Hepatocyte (in vitro differentiated cells): ENCODE results near the gene KRTDAP. TPM values are rescaled to one million over a fixed set of nuclear protein-coding genes. Genes with fewer than 3 reads are reported as not detected.
"Not testable (repeated sequence)": the region's sequence is repeated elsewhere in the genome, so short reads cannot be mapped to it uniquely, and the experiment has no call there.

ENCODE experiments used
- DNase-seq: peaks from one replicate; pipeline ENCODE4 v3.0.0-alpha.2; 2016; ENCODE audit warnings: low spot score
- H2AFZ ChIP-seq: fragments of 200-600 bp; sonication (generic); 2 replicates; pipeline ENCODE4 v1.6.0; 2016; ENCODE audit warnings: antibody characterized with exemption, mild to moderate bottlenecking
- H3K27ac ChIP-seq: fragments of 200-600 bp; sonication (generic); 2 replicates; pipeline ENCODE4 v1.5.1; 2016; ENCODE audit warnings: mild to moderate bottlenecking
- H3K27me3 ChIP-seq: fragments of 200-600 bp; sonication (generic); 2 replicates; pipeline ENCODE4 v1.6.1; 2016
- H3K36me3 ChIP-seq: fragments of 200-600 bp; sonication (generic); replicated peaks from 2 replicates; pipeline ENCODE4 v1.5.1; 2016; ENCODE audit warnings: low read depth; ENCODE audit not compliant: insufficient read depth
- H3K4me1 ChIP-seq: fragments of 200-600 bp; sonication (generic); 2 replicates; pipeline ENCODE4 v1.5.1; 2016; ENCODE audit warnings: mild to moderate bottlenecking, moderate library complexity; ENCODE audit not compliant: insufficient read depth
- H3K4me2 ChIP-seq: fragments of 200-600 bp; sonication (generic); 2 replicates; pipeline ENCODE4 v1.6.0; 2016
- H3K4me3 ChIP-seq: fragments of 200-600 bp; sonication (generic); 2 replicates; pipeline ENCODE4 v1.5.1; 2016; ENCODE audit warnings: mild to moderate bottlenecking
- H3K79me2 ChIP-seq: fragments of 200-600 bp; sonication (generic); 2 replicates; pipeline ENCODE4 v1.6.0; 2017; ENCODE audit warnings: mild to moderate bottlenecking
- H3K9me2 ChIP-seq: fragments of 200-600 bp; sonication (generic); replicated peaks from 2 replicates; pipeline ENCODE4 v1.6.0; 2017; ENCODE audit warnings: mild to moderate bottlenecking; ENCODE audit not compliant: insufficient read depth
- H3K9me3 ChIP-seq: fragments of 200-600 bp; sonication (generic); 2 replicates; pipeline ENCODE4 v1.5.1; 2016; ENCODE audit warnings: low read depth, mild to moderate bottlenecking
- H4K20me1 ChIP-seq: fragments of 200-600 bp; sonication (generic); 2 replicates; pipeline ENCODE4 v1.6.0; 2016; ENCODE audit warnings: mild to moderate bottlenecking; ENCODE audit not compliant: insufficient read depth, poor library complexity, severe bottlenecking
- EZH2 ChIP-seq: fragments of 200-600 bp; sonication (generic); IDR thresholded peaks from 2 replicates; pipeline ENCODE4 v1.6.1; 2016; ENCODE audit warnings: antibody characterized with exemption, mild to moderate bottlenecking, borderline replicate concordance
- EZH2phosphoT487 ChIP-seq: fragments of 200-600 bp; sonication (generic); IDR thresholded peaks from one replicate; pipeline ENCODE4 v1.6.1; 2018; ENCODE audit warnings: antibody characterized with exemption, mild to moderate bottlenecking, low read depth, moderate library complexity; ENCODE audit not compliant: unreplicated experiment, severe bottlenecking
- WGBS: methylation state at CpG from one replicate; pipeline ENCODE4 v1.1.6; 2016; ENCODE audit warnings: low lambda C conversion rate; ENCODE audit errors: missing lambda C conversion rate; 5-methylcytosine and 5-hydroxymethylcytosine counted together
- polyA plus RNA-seq: library from polyadenylated mRNA; unstranded; fragments of >200 nt; fragmentation: Nextera tagmentation; extraction: Ambion mirVana; gene quantifications from 2 replicates; pipeline ENCODE4 v1.2.1, GENCODE V29; 2016
- total RNA-seq: library from RNA; depleted of rRNA; stranded (reverse); fragments of >200 nt; gene quantifications from 2 replicates; pipeline ENCODE4 v1.2.3, GENCODE V29; 2014
- TF ChIP-seq, protein P1 (sequence below): fragments of 200-600 bp; sonication (generic); IDR thresholded peaks from 2 replicates; pipeline ENCODE4 v1.5.1; 2016; ENCODE audit warnings: antibody characterized with exemption, mild to moderate bottlenecking; ENCODE audit not compliant: poor library complexity

The KRTDAP gene
- total and polyA plus RNA-seq, 2 experiments from 2014 or later: 0.97 to 1.6 TPM

DNA sequence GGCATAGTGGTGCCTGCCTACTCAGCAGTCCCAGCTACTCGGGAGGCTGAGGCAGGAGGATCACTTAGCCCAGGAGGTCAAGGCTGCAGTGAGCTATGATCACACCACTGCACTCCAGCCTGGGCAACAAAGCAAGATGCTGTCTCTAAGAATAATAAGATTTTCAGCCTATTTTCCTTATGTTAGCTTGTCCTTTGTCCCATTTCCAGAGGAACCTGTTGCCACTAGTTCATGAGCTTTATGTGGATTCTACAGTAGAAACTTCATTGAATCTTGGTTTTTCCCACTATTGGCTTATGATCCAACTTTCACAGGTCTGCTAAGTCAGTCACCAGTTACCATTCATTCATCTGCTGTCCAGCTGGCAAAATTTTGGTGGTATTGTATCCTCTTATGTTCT lies 24.0 kb downstream of the KRTDAP start:
- Histone ChIP-seq H3K9me3 (no peaks in the 10 kb centered on the region), H3K79me2 (no peaks in the 10 kb centered on the region), H3K4me1 (no peaks in the 10 kb centered on the region), H3K36me3 (no peaks in the 10 kb centered on the region), H3K27me3 (no peaks in the 10 kb centered on the region), H3K4me3 (no peak overlapping the region), H2AFZ (no peak overlapping the region), H3K27ac (no peak overlapping the region), H4K20me1 (no peaks in the 10 kb centered on the region), H3K4me2 (no peak overlapping the region), H3K9me2 (no peaks in the 10 kb centered on the region)
- WGBS: 88% methylated on average over 1 of the region's 1 CpG
- DNase-seq: no peak
- TF ChIP-seq EZH2phosphoT487 (no peak), EZH2 (no peak)
- TF ChIP-seq, protein P1, sequence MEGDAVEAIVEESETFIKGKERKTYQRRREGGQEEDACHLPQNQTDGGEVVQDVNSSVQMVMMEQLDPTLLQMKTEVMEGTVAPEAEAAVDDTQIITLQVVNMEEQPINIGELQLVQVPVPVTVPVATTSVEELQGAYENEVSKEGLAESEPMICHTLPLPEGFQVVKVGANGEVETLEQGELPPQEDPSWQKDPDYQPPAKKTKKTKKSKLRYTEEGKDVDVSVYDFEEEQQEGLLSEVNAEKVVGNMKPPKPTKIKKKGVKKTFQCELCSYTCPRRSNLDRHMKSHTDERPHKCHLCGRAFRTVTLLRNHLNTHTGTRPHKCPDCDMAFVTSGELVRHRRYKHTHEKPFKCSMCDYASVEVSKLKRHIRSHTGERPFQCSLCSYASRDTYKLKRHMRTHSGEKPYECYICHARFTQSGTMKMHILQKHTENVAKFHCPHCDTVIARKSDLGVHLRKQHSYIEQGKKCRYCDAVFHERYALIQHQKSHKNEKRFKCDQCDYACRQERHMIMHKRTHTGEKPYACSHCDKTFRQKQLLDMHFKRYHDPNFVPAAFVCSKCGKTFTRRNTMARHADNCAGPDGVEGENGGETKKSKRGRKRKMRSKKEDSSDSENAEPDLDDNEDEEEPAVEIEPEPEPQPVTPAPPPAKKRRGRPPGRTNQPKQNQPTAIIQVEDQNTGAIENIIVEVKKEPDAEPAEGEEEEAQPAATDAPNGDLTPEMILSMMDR: no peak

- H3K27me3 ChIP-seq, H2AFZ ChIP-seq, H3K4me2 ChIP-seq, H4K20me1 ChIP-seq, H3K27ac ChIP-seq, H3K9me2 ChIP-seq, H3K36me3 ChIP-seq, H3K79me2 ChIP-seq, DNase-seq, H3K9me3 ChIP-seq, H3K4me3 ChIP-seq: not testable (repeated sequence)
- peaks cover 14% of the 10 kb centered on the region for H3K4me1 ChIP-seq
- WGBS: 92% methylated on average over 7 of the region's 7 CpGs
These were observed 27.3 kb downstream of the KRTDAP start for GRCh38 chr19:35462956-35463355.

DNA sequence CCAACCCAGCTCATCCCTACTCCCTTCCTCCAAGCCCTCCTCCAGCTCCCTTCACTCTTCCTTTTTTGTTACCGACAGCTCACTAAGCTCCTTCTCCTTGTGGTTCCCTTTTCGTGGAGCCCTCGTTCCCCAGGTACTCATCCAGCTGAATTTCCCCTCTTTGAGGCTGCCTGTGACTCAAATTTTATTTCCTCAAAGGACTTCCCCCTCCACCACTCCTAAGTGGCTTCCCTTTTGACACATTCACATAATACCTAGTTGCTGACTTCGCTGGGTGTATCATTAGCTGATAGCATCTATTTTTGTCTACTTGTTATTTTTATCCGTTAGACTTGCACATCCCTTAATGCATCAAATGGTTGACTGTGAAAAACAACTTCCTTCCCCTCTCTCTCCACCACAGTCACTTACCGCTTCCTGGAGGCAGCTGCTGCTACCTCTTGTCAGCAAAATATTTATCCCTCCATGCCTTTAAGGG lies 27.7 kb downstream of the KRTDAP start:
- Histone ChIP-seq H3K4me2 (no peak overlapping the region), H3K36me3 (no peaks in the 10 kb centered on the region), H3K27ac (no peak overlapping the region), H4K20me1 (no peaks in the 10 kb centered on the region), H3K27me3 (no peaks in the 10 kb centered on the region), H3K4me3 (no peak overlapping the region), H3K79me2 (no peaks in the 10 kb centered on the region), H2AFZ (no peak overlapping the region), H3K9me2 (no peaks in the 10 kb centered on the region), H3K4me1 (peaks cover 14% of the 10 kb centered on the region), H3K9me3 (no peaks in the 10 kb centered on the region)
- no peak for DNase-seq
- TF ChIP-seq EZH2phosphoT487: no peak
- TF ChIP-seq, protein P1: no peak
- no peak for TF ChIP-seq EZH2
- 67% methylated on average over 6 of the region's 6 CpGs for WGBS

GRCh38 chr19:35461788-35462187 lies 28.5 kb downstream of the KRTDAP start:
- DNase-seq, H3K27me3 ChIP-seq, H3K27ac ChIP-seq, H2AFZ ChIP-seq, H3K79me2 ChIP-seq, H3K36me3 ChIP-seq, H3K4me3 ChIP-seq, H4K20me1 ChIP-seq, H3K9me3 ChIP-seq, H3K9me2 ChIP-seq, H3K4me2 ChIP-seq: not testable (repeated sequence)
- peaks cover 14% of the 10 kb centered on the region for H3K4me1 ChIP-seq

- TF ChIP-seq, protein P1: no peak
- TF ChIP-seq EZH2phosphoT487 (no peak), EZH2 (no peak)
- Histone ChIP-seq H3K4me3 (no peak overlapping the region), H4K20me1 (no peaks in the 10 kb centered on the region), H3K79me2 (no peaks in the 10 kb centered on the region), H3K27me3 (no peaks in the 10 kb centered on the region), H3K9me2 (no peaks in the 10 kb centered on the region), H3K4me2 (no peak overlapping the region), H3K4me1 (peaks cover 14% of the 10 kb centered on the region), H3K27ac (no peak overlapping the region), H3K9me3 (no peaks in the 10 kb centered on the region), H2AFZ (no peak overlapping the region), H3K36me3 (no peaks in the 10 kb centered on the region)
- WGBS: 91% methylated on average over 9 of the region's 9 CpGs
- DNase-seq: no peak
These were observed 29.2 kb downstream of the KRTDAP start for GRCh38 chr19:35461060-35461459.
